Mesothelial cell of epicardium (in vitro differentiated cells): ENCODE results near the gene TBC1D8. TPM values are rescaled to one million over a fixed set of nuclear protein-coding genes. Genes with fewer than 3 reads are reported as not detected.

Experiments used
- DNase-seq, 2 experiments: peaks; one replicate each; pipeline ENCODE4 v3.0.0; 2021; ENCODE audit warnings: low spot score in 2 of 2; ENCODE audit not compliant: unreplicated experiment in 2 of 2
- H3K27ac Mint-ChIP-seq: 2 replicates; pipeline ENCODE4 v1.8.0; 2021; ENCODE audit warnings: mixed read lengths
- H3K27me3 Mint-ChIP-seq: 2 replicates; pipeline ENCODE4 v1.8.0; 2021; ENCODE audit warnings: low read depth, mixed read lengths
- H3K36me3 Mint-ChIP-seq: 2 replicates; pipeline ENCODE4 v1.8.0; 2021; ENCODE audit warnings: mixed read lengths
- H3K4me1 Mint-ChIP-seq: 2 replicates; pipeline ENCODE4 v1.8.0; 2021; ENCODE audit warnings: mixed read lengths
- H3K4me3 Mint-ChIP-seq: 2 replicates; pipeline ENCODE4 v1.8.0; 2021; ENCODE audit warnings: mild to moderate bottlenecking, moderate library complexity, mixed read lengths
- H3K9me3 Mint-ChIP-seq: 2 replicates; pipeline ENCODE4 v1.8.0; 2021; ENCODE audit warnings: mixed read lengths
- CTCF ChIP-seq: fragments of 200-600 bp; sonication (generic); IDR thresholded peaks from one replicate; pipeline ENCODE4 v1.5.0; 2021; ENCODE audit warnings: antibody characterized with exemption; ENCODE audit not compliant: unreplicated experiment
- total RNA-seq: library from RNA; stranded (reverse); gene quantifications from 3 replicates; pipeline ENCODE4 v1.2.1, GENCODE V29; 2021

TBC1D8 gene
- total RNA-seq, 1 donor from 2014 or later = 12.7 TPM

GRCh38 chr2:101116348-101116747, 34.8 kb downstream of the TBC1D8 start:
- H3K27ac Mint-ChIP-seq = no peak overlapping the region
- no peak for TF ChIP-seq CTCF
- no peak for DNase-seq
- peaks cover 38% of the 10 kb centered on the region for H3K4me1 Mint-ChIP-seq
- no peaks in the 10 kb centered on the region for H3K27me3 Mint-ChIP-seq
- no peaks in the 10 kb centered on the region for H3K36me3 Mint-ChIP-seq
- H3K9me3 Mint-ChIP-seq = no peaks in the 10 kb centered on the region
- H3K4me3 Mint-ChIP-seq = no peak overlapping the region

GRCh38 chr2:101115664-101116063, 35.5 kb downstream of the TBC1D8 start:
- Mint-ChIP-seq H3K9me3 (no peaks in the 10 kb centered on the region), H3K4me3 (no peak overlapping the region), H3K36me3 (no peaks in the 10 kb centered on the region), H3K4me1 (peaks cover 39% of the 10 kb centered on the region), H3K27ac (no peak overlapping the region), H3K27me3 (no peaks in the 10 kb centered on the region)
- TF ChIP-seq CTCF = no peak
- no peak for DNase-seq

DNA sequence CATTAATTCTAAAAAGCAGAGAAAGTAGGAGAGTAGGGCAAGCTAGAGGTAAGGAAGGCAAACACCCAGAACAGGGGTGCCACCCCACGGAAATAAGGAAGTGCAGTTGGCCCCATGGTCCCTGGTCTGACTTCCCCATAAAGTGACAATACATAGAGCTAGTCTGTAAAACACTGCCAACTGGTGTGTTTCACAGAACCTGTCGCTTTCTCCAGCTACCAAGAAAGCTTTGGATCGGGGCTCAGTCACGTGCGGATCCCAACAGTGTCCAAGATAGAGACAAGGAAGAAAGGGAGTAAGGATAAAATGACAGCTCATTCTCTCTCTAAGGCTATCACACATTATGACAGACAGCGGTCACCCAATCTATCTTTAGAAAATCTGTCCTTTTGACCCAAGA, 36.4 kb downstream of the TBC1D8 start:
- no peak for TF ChIP-seq CTCF
- Mint-ChIP-seq H3K36me3 (no peaks in the 10 kb centered on the region), H3K4me1 (peaks cover 45% of the 10 kb centered on the region), H3K27me3 (no peaks in the 10 kb centered on the region), H3K4me3 (no peak overlapping the region), H3K27ac (peak overlapping the region; percentile 84), H3K9me3 (no peaks in the 10 kb centered on the region)
- DNase-seq = no peak

DNA sequence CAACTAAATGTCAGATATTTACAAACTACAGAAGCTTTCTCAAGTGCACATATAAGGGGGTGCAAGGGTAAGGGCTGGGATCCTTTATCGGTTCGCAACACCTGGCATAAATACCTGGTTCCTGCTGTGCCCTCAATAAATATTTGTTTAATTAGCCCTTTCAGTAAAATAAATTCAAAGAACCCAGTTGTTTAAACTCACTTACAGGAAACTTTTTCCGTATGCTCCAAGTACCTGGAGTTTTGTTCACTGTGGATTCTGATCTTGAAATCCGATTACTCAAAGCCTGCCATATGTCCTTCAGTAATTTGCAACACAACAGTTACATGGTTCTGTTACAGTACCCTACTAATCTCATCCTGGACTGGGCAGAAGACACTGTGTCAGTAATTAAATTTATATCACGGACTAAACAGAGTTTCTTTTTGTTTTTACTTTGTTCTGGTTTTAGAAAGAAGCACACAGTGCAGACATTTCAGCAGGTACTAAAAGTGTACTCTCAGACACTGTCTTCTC, 36.9 kb downstream of the TBC1D8 start:
- no peak for TF ChIP-seq CTCF
- H3K27ac Mint-ChIP-seq = peak overlapping the region; percentile 84
- no peak overlapping the region for H3K4me3 Mint-ChIP-seq
- no peaks in the 10 kb centered on the region for H3K27me3 Mint-ChIP-seq
- H3K36me3 Mint-ChIP-seq = no peaks in the 10 kb centered on the region
- no peak for DNase-seq
- peaks cover 49% of the 10 kb centered on the region for H3K4me1 Mint-ChIP-seq
- H3K9me3 Mint-ChIP-seq = no peaks in the 10 kb centered on the region

DNA sequence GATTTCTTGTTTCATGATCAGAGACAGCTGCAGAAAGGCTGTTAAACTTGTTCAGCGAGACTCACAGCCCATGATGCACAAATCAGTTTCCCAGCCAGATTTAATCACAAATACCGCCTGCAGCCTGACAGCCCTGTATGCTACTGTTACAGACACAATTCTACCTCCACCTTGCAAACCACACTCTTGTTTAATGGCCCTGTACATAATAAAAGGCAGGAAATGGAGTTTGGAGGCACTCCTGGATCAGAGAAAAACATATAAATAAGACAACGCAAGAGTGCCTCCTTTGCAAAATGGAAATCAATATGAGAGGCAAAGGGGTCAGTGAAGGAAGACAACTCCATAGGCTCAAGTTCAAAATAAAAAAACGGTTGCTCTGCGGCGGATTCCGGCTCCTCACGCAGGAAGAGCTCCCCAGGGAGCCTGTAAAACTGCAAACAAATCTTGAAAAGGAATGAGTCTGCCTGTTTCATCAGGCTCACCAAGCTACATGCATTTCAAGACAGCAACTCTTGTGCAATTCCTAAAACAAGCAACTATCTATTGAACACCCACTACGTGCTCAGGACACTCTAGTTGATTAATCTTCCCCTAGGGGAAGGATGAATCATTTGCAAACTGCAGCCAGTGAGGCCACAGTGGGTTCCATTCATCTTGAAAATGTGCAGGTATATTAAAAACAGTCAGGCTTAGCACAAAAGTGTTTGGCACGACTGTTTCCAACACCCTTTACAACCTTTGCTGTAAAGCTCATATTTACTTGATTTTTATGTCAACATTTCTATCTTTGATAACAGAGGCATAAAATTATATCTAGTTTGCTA, 37.5 kb downstream of the TBC1D8 start:
- H3K4me3 Mint-ChIP-seq = peak overlapping the region; percentile 29
- peak overlapping the region; percentile 85 for H3K27ac Mint-ChIP-seq
- H3K4me1 Mint-ChIP-seq = peaks cover 49% of the 10 kb centered on the region
- peak in 1 of 2 experiments; percentile 45 for DNase-seq
- H3K36me3 Mint-ChIP-seq = no peaks in the 10 kb centered on the region
- no peaks in the 10 kb centered on the region for H3K27me3 Mint-ChIP-seq
- no peak for TF ChIP-seq CTCF
- no peaks in the 10 kb centered on the region for H3K9me3 Mint-ChIP-seq
